ENCODE data around the gene RAB11A. TPM values are rescaled to one million over a fixed set of nuclear protein-coding genes. Genes with fewer than 3 reads are reported as not detected.

The RAB11A gene
- total and polyA plus RNA-seq, 9 donors, result 129 to 159 (median 142) TPM

- 94% methylated on average over 3 of the region's 7 CpGs for WGBS (ENCODE audit: insufficient coverage)
- H3K9me3 ChIP-seq (replicated peaks; ENCODE audit: control insufficient read depth, low read depth, low read length), result no peaks in the 10 kb centered on the region
- H3K27me3 ChIP-seq (ENCODE audit: control insufficient read depth, insufficient read depth, low read length), result no peaks in the 10 kb centered on the region
- no peak overlapping the region for H3K27ac ChIP-seq (ENCODE audit: low read length)
- no peaks in the 10 kb centered on the region for H3K36me3 ChIP-seq (ENCODE audit: control insufficient read depth, insufficient read depth, low read length)
- no peak overlapping the region for H3K4me3 ChIP-seq (ENCODE audit: low read length)
- peaks cover 20% of the 10 kb centered on the region for H3K4me1 ChIP-seq (ENCODE audit: control insufficient read depth, insufficient read depth, low read length)
- DNase-seq, result no peak
These were observed 40.0 kb upstream of the RAB11A start for GRCh38 chr15:65829130-65829764.

- Histone ChIP-seq H3K27ac (ENCODE audit: low read length) (peak overlapping the region; percentile 96), H3K9me3 (replicated peaks; ENCODE audit: control insufficient read depth, low read depth, low read length) (no peaks in the 10 kb centered on the region), H3K27me3 (ENCODE audit: control insufficient read depth, insufficient read depth, low read length) (no peaks in the 10 kb centered on the region), H3K36me3 (ENCODE audit: control insufficient read depth, insufficient read depth, low read length) (no peaks in the 10 kb centered on the region), H3K4me3 (ENCODE audit: low read length) (peak overlapping the region; percentile 5), H3K4me1 (ENCODE audit: control insufficient read depth, insufficient read depth, low read length) (peaks cover 20% of the 10 kb centered on the region)
- peak; percentile 98 for DNase-seq
- 3% methylated on average over 6 of the region's 8 CpGs for WGBS (ENCODE audit: insufficient coverage)
These were observed 36.5 kb upstream of the RAB11A start for GRCh38 chr15:65832549-65833364.

GRCh38 chr15:65833501-65834205 lies 35.6 kb upstream of the RAB11A start:
- peak; percentile 33 for DNase-seq
- H3K9me3 ChIP-seq (replicated peaks; ENCODE audit: control insufficient read depth, low read depth, low read length), result no peaks in the 10 kb centered on the region
- no peaks in the 10 kb centered on the region for H3K36me3 ChIP-seq (ENCODE audit: control insufficient read depth, insufficient read depth, low read length)
- WGBS (ENCODE audit: insufficient coverage), result 49% methylated on average over 3 of the region's 4 CpGs
- no peak overlapping the region for H3K4me3 ChIP-seq (ENCODE audit: low read length)
- H3K4me1 ChIP-seq (ENCODE audit: control insufficient read depth, insufficient read depth, low read length), result peaks cover 20% of the 10 kb centered on the region
- no peaks in the 10 kb centered on the region for H3K27me3 ChIP-seq (ENCODE audit: control insufficient read depth, insufficient read depth, low read length)
- H3K27ac ChIP-seq (ENCODE audit: low read length), result peak overlapping the region; percentile 96

GRCh38 chr15:65834603-65835282 lies 34.5 kb upstream of the RAB11A start:
- Histone ChIP-seq H3K4me1 (ENCODE audit: control insufficient read depth, insufficient read depth, low read length) (peaks cover 20% of the 10 kb centered on the region), H3K27me3 (ENCODE audit: control insufficient read depth, insufficient read depth, low read length) (no peaks in the 10 kb centered on the region), H3K36me3 (ENCODE audit: control insufficient read depth, insufficient read depth, low read length) (no peaks in the 10 kb centered on the region), H3K4me3 (ENCODE audit: low read length) (no peak overlapping the region), H3K27ac (ENCODE audit: low read length) (no peak overlapping the region), H3K9me3 (replicated peaks; ENCODE audit: control insufficient read depth, low read depth, low read length) (no peaks in the 10 kb centered on the region)
- WGBS (ENCODE audit: insufficient coverage), result 100% methylated on average over 2 of the region's 8 CpGs
- DNase-seq, result no peak

GRCh38 chr15:65835447-65835846 lies 33.8 kb upstream of the RAB11A start:
- Histone ChIP-seq H3K27ac (ENCODE audit: low read length) (no peak overlapping the region), H3K4me3 (ENCODE audit: low read length) (no peak overlapping the region), H3K36me3 (ENCODE audit: control insufficient read depth, insufficient read depth, low read length) (no peaks in the 10 kb centered on the region), H3K9me3 (replicated peaks; ENCODE audit: control insufficient read depth, low read depth, low read length) (no peaks in the 10 kb centered on the region), H3K4me1 (ENCODE audit: control insufficient read depth, insufficient read depth, low read length) (peaks cover 20% of the 10 kb centered on the region), H3K27me3 (ENCODE audit: control insufficient read depth, insufficient read depth, low read length) (no peaks in the 10 kb centered on the region)
- no peak for DNase-seq
- 55% methylated on average over 2 of the region's 4 CpGs for whole genome bisulfite sequencing (ENCODE audit: insufficient coverage)

DNA sequence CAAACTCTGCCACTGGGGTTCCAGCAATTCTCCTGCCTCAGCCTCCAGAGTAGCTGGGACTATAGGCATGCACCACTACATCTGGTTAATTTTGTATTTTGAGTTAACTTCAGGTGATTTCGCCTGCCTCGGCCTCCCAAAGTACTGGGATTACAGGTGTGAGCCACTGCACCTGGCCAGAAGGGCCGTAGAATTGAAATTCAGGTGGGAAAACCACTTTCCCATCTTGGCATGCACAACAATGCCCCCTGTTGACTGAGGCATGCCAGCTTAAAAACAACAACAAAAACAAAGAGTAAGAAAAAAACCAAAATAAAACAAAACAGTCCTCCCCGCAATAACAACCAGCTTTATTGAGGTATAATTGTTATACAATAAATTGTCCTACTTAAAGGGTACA lies 32.6 kb upstream of the RAB11A start:
- peaks cover 20% of the 10 kb centered on the region for H3K4me1 ChIP-seq (ENCODE audit: control insufficient read depth, insufficient read depth, low read length)

GRCh38 chr15:65837301-65838294 lies 31.7 kb upstream of the RAB11A start:
- WGBS (ENCODE audit: insufficient coverage), result 41% methylated on average over 2 of the region's 6 CpGs
- no peak overlapping the region for H3K27ac ChIP-seq (ENCODE audit: low read length)
- peaks cover 12% of the 10 kb centered on the region for H3K4me1 ChIP-seq (ENCODE audit: control insufficient read depth, insufficient read depth, low read length)

More for the DNA sequence above, 32.6 kb upstream of the RAB11A start:
- DNase-seq, result no peak
- no peaks in the 10 kb centered on the region for H3K36me3 ChIP-seq (ENCODE audit: control insufficient read depth, insufficient read depth, low read length)
- no peak overlapping the region for H3K27ac ChIP-seq (ENCODE audit: low read length)
- no CpG with 5 or more reads among the region's 4 CpGs for WGBS (ENCODE audit: insufficient coverage)
- H3K9me3 ChIP-seq (replicated peaks; ENCODE audit: control insufficient read depth, low read depth, low read length), result no peaks in the 10 kb centered on the region
- no peaks in the 10 kb centered on the region for H3K27me3 ChIP-seq (ENCODE audit: control insufficient read depth, insufficient read depth, low read length)
- no peak overlapping the region for H3K4me3 ChIP-seq (ENCODE audit: low read length)

DNA sequence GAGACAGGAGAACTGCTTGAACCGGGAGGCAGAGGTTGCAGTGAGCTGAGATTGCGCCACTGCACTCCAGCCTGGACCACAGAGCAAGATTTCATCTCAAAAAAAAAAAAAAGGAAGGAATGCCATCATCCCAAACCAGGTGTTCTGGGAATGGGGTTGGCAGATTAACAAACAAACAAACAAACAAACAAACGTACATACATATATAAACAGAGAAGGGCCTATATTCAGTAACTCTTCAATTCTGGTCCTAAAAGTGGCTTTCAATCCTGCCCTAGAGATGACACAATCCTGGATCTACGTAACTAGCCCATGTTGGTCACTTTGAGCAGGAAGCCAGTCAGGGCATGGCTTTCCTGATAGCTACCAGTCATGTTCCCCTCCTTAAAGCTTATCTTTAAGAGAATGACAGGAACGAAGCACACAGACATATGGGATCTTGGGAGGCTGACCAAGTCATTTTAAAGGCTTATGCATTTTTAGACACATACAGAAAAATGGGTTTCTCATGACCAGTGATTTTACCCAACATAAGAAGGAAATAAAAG lies 29.9 kb upstream of the RAB11A start:
- Histone ChIP-seq H3K27ac (ENCODE audit: low read length) (no peak overlapping the region), H3K4me1 (ENCODE audit: control insufficient read depth, insufficient read depth, low read length) (no peaks in the 10 kb centered on the region), H3K9me3 (replicated peaks; ENCODE audit: control insufficient read depth, low read depth, low read length) (no peaks in the 10 kb centered on the region), H3K27me3 (ENCODE audit: control insufficient read depth, insufficient read depth, low read length) (no peaks in the 10 kb centered on the region), H3K36me3 (ENCODE audit: control insufficient read depth, insufficient read depth, low read length) (no peaks in the 10 kb centered on the region), H3K4me3 (ENCODE audit: low read length) (no peak overlapping the region)
- no peak for DNase-seq
- WGBS (ENCODE audit: insufficient coverage), result 73% methylated on average over 2 of the region's 5 CpGs

More at GRCh38 chr15:65837301-65838294, 31.7 kb upstream of the RAB11A start:
- Histone ChIP-seq H3K9me3 (replicated peaks; ENCODE audit: control insufficient read depth, low read depth, low read length) (no peaks in the 10 kb centered on the region), H3K27me3 (ENCODE audit: control insufficient read depth, insufficient read depth, low read length) (no peaks in the 10 kb centered on the region), H3K4me3 (ENCODE audit: low read length) (no peak overlapping the region), H3K36me3 (ENCODE audit: control insufficient read depth, insufficient read depth, low read length) (no peaks in the 10 kb centered on the region)
- peak; percentile 28 for DNase-seq

DNA sequence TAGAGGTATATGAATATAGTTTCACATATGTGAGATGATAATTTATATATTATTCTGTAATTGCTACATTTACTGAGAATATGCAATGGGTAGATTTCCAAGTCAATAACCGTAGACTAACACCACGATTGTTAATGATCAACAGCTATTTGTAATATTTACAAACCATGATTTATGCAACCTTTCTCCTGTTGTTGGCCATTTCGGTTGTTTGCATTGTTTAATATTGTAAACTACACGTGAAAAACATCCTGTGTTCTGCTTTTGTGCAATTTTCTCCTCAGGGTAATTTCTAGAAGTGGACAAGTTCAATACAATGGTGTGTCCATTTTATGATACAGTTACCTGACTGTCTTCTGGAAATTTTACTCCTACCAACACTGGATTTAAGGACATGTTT lies 29.3 kb upstream of the RAB11A start:
- Histone ChIP-seq H3K27ac (ENCODE audit: low read length) (no peak overlapping the region), H3K4me3 (ENCODE audit: low read length) (no peak overlapping the region), H3K4me1 (ENCODE audit: control insufficient read depth, insufficient read depth, low read length) (no peaks in the 10 kb centered on the region), H3K27me3 (ENCODE audit: control insufficient read depth, insufficient read depth, low read length) (no peaks in the 10 kb centered on the region), H3K9me3 (replicated peaks; ENCODE audit: control insufficient read depth, low read depth, low read length) (no peaks in the 10 kb centered on the region), H3K36me3 (ENCODE audit: control insufficient read depth, insufficient read depth, low read length) (no peaks in the 10 kb centered on the region)
- DNase-seq, result no peak
- WGBS (ENCODE audit: insufficient coverage), result no CpG with 5 or more reads among the region's 4 CpGs

Measured in muscle of leg (tissue), 11 donors.